Loucy (cell line): ENCODE results near the gene QPCT.

ENCODE experiments used
- EZH2phosphoT487 ChIP-seq: fragments of 200-600 bp; IDR thresholded peaks from 2 replicates; pipeline ENCODE4 v1.6.1; 2018; ENCODE audit warnings: antibody characterized with exemption, mild to moderate bottlenecking, moderate library complexity, borderline replicate concordance
- TF ChIP-seq, protein P1 (sequence below): fragments of 200-600 bp; sonication (generic); conservative IDR thresholded peaks from 2 replicates; pipeline ENCODE4 v1.5.1; 2014; ENCODE audit warnings: mild to moderate bottlenecking, antibody characterized with exemption, low read length

- TF ChIP-seq, protein P1, sequence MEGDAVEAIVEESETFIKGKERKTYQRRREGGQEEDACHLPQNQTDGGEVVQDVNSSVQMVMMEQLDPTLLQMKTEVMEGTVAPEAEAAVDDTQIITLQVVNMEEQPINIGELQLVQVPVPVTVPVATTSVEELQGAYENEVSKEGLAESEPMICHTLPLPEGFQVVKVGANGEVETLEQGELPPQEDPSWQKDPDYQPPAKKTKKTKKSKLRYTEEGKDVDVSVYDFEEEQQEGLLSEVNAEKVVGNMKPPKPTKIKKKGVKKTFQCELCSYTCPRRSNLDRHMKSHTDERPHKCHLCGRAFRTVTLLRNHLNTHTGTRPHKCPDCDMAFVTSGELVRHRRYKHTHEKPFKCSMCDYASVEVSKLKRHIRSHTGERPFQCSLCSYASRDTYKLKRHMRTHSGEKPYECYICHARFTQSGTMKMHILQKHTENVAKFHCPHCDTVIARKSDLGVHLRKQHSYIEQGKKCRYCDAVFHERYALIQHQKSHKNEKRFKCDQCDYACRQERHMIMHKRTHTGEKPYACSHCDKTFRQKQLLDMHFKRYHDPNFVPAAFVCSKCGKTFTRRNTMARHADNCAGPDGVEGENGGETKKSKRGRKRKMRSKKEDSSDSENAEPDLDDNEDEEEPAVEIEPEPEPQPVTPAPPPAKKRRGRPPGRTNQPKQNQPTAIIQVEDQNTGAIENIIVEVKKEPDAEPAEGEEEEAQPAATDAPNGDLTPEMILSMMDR, result no peak
- no peak for TF ChIP-seq EZH2phosphoT487
These were observed 13.7 kb upstream of the QPCT start for GRCh38 chr2:37330681-37331080.
